T-helper 1 cell (primary cell): ENCODE data around the gene AGBL3.
"Not testable (repeated sequence)": the region's sequence is repeated elsewhere in the genome, so short reads cannot be mapped to it uniquely, and the experiment has no call there.

Experiments used
- DNase-seq, 5 donors: peaks; one replicate each; pipeline ENCODE4 v3.0.0-alpha.2; 2012 to 2020

AGBL3 gene

GRCh38 chr7:135078051-135078450, 91.7 kb downstream of the AGBL3 start:
- no peak for DNase-seq

DNA sequence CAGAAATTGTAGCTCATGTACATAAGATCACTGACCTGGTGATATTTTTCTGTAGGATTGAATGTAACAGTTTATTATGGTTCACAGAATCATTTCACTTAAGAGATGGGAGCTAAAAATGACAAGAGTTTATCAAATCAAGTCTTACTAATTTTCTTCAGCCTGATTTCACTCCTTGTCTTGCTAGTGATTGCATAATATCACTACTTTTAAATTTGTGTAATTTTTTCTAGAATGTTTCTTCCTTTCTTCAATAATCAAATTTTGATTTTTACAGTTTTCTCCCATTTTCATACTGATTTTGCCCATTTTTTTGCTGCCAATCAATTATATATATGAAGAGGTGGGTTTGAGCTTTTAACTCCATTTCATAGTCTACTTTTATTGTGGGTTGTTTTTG, 92.8 kb downstream of the AGBL3 start:
- no peak for DNase-seq

DNA sequence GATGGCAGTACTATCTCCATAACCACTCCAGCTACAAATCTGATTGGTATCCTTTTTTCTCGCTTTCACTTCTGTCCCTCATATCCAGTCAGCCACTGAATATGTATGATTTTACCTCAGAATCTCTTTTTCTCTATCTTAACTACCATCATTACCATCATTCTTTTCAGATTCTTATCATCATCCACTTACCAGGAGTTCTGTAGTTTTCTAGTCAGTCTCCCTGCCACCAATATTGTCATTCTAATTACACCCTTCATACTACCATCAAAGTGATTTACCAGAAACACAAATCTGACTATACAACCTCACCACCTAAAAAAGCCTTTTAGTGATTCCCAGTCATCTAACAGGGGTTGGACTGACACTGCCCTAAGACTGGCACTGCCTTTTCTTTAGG, 96.7 kb downstream of the AGBL3 start:
- no peak for DNase-seq

GRCh38 chr7:135088566-135088965, 102.3 kb downstream of the AGBL3 start:
- DNase-seq: no peak

DNA sequence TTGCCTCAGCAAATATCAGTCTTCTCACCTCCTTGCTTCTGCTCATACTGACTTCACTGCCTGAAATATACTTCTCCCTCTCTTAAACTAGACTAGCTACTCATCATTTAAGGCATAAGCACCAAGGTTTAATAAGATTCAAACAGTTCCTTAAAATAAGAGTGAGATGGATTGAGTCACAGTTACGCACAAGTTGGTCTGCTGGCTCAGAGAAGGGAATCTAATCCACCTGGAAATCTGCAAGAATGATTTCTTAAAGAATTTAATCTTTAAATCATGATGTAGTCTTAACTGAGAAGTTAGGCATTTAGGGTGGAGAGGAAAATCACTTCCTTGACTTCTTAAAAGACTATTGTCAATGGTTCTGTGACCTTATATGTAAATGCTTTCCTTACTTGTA, 105.4 kb downstream of the AGBL3 start:
- no peak for DNase-seq

- DNase-seq: no peak
Observed at GRCh38 chr7:135094472-135095237, 108.3 kb downstream of the AGBL3 start.

- DNase-seq: no peak
Observed at GRCh38 chr7:135095450-135095849, 109.1 kb downstream of the AGBL3 start.

GRCh38 chr7:135098391-135098790, 112.1 kb downstream of the AGBL3 start:
- DNase-seq: no peak

DNA sequence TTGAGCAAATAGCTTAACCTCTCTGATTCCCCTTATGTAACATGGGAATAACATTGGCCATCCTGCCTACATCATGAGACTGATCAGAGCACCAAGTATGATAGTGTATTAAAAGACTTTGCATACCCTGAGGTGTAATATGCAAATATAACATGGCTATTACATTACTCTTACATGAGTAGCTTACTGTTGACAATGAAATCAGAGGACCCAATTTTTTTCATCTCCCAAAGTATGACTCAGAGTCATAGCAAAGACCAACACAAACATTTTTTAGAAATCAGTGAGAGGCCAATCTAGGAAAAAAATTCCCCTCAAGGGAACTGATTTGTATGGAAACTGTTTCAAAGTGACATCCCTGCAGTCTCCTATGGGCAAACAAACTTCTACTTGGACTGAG, 114.5 kb downstream of the AGBL3 start:
- no peak for DNase-seq

GRCh38 chr7:135102372-135102771, 116.1 kb downstream of the AGBL3 start:
- peak in 1 of 5 donors; percentile 5 for DNase-seq

DNA sequence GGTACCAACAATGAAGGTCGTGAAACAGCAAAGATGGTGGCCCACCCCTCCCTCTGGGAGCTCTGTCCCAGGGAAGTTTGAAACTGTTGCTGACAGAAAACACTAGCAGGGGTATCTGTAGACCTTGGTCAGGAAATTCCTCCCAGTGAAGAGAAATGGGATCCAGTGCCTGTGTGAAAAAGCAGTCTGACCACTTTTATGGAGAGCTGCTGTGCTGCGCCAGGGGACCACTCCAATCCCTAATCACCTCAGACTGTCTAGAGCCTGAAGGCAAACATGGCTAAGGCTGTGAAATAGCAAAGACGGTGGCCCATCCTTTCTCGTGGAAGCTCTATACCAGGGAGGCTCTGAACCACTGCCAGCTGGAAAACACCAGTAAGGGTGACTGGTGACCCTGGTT, 123.3 kb downstream of the AGBL3 start:
- DNase-seq: no peak

- DNase-seq: no peak
Observed at GRCh38 chr7:135109976-135110375, 123.7 kb downstream of the AGBL3 start.

GRCh38 chr7:135111379-135111778, 125.1 kb downstream of the AGBL3 start:
- no peak for DNase-seq

DNA sequence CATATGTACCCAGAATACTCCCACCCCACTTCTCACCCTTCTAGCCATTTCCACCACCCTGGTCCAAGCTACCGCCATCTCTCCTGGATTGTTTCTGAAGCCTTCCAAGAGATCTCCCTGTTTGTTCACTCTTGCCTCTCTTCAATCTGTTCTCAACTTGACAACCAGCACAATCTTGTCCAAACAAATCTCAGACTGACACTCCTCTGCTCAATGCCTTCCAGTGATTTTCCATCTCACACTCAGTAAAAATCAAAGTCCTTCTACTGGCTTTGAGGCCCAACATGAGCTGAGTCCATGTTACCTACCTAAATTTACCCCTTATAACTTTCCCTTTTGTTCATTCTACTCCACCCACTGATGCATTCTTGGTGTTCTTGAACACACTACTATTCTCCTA, 128.3 kb downstream of the AGBL3 start:
- no peak for DNase-seq

- DNase-seq: no peak
Observed at GRCh38 chr7:135117096-135117495, 130.8 kb downstream of the AGBL3 start.

DNA sequence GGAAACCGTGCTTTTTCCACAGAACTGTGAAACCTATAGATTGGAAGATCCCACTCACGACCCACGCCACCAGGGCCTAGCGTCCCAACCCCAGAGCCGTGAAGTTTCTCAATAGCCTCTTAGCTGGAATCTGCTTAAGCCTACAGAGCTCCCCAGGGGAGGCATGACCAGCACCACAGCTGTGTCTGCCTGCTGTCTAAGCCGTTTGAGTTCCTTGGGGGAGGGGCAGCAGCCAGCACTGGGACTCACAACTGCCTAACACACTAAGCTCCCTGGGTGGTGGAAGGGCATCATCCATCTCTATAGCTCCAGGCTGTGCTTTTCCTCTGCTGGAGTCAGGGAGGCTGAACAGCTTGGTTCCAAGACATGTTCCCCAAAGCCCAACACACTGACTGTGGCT, 135.6 kb downstream of the AGBL3 start:
- DNase-seq: no peak

DNA sequence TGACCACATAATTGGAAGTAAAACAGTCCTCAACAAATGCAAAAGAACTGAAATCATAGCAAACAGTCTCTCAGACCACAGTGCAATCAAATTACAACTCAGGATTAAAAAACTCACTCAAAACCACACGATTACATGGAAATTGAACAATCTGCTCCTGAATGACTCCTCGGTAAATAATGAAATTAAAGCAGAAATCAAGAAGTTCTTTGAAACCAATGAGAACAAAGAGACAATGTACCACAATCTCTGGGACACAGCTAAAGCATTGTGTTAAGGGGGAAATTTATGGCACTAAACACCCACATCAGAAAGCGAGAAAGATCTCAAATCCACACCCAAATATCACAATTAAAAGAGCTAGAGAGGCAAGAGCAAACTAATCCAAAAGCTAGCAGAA, 138.3 kb downstream of the AGBL3 start:
- not testable (repeated sequence) for DNase-seq

- no peak for DNase-seq
Observed at GRCh38 chr7:135128931-135129330, 142.6 kb downstream of the AGBL3 start.

DNA sequence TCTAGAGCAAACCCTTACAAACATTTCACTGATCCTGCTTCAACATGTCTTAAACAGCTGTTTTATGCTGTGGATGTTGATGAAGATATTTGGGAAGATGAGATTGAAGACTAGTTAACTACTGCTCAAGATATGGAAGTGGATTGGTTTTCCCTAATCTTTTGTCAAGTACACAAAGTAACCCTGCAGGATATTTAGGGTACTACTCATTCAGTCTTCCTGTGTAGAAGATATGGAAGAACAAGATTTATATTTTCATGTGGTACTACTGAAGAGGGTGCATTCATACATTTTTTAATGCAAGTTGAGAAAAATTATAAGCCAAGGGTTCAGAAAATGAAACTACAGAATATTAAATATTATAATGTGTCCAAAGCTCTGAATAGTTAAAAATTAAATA, 143.3 kb downstream of the AGBL3 start:
- no peak for DNase-seq

DNA sequence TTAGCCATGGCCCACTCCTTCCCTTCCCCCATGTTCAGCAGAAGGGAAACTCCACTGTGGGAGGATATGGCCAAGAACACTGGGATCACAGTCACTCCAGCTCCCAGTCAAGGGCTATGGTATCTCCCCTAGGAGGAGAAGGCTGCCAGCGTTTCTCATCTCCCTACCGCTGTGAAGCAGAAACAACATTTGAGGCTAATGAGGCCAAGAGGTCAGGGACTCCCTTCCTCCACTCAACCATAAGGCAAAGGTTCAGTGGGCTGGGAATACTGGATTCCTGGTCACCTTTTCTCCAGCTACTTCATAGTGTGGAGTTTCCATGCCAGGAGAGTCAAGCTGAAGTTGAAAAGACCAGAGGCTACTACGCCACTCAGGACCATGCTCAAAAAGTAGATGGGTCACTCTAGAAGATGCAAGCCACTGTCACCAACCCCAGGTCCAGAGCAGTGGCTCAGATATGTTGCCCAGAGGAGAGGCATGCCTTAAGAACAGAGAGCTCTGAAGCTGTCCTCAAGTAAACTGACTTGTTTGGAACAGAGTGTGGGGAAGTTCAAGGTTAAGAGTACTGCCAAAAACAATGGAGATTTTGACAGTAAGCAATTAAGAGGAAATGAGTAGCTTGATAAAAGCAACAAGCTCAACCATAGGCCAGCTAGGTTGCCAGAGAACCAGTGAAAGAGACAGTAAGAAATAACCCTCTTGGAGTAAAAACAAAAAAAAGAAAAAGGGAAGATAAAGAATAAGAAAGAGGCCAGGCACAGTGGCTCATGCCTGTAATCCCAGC, 157.8 kb downstream of the AGBL3 start:
- no peak for DNase-seq

DNA sequence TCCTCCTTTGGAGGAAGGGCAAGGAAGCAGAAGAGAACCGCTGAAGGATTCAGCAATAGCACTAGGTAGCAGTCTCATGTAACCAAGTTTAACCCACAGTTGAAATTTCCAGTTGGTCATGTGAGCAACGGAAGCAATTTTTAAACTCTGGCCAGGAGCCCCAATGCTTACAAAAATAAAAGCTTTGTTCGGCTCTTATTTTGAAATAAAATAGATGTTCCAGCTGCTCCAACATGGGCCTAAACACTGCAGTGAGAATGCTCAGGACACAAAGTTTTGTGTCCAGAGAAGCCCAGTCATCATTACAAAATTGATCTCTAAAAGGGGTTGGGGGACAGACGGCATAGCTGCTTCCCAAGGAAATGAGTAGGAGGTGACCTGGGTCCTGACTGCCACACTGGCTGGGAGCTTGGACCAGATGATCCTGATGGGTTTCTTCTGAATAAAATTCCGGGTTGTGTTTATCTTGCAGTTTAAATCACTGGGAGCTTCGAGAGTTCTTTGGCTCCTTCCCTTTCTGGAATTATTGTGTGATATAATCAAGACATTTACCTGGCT, 161.1 kb downstream of the AGBL3 start:
- peak in 1 of 5 donors; percentile 56 for DNase-seq

DNA sequence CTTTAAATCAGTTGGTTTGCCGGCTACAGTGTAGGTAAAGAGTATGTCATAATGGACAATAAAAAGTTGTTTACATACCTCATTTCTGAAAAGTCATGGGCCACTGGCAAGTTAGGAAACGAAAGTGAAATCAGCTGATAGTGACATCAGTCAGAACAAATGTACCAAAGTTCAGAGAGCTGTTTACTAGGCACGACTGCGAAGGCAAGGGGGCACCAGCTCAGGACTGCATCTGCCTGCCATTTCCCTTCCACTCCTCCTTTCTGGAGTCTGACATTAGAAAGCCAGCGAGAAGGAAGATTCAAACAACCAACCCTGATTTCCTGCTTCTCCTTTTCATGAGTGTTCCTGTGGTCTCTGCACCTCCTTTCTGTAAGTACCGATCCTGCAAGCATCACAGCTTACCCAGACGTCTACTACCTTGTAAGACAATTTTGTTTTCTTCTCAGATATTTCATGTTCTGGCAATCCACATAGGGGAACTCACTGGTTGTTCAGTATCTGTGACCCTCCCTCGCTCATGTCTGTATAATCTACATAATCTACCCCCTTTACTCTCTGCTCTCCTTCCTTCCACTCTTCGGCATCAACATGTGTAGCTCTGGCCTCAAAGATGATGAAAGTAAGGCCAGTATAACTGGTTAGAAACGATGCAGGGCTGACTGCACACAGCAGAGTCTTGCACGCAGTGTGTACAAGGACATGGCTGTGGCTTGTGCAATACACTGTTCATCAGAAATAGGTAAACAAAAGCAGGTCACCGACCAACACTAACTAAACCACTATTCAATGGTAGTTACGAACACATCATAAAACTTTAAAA, 161.8 kb downstream of the AGBL3 start, which contains the start of gene TMEM140:
Gene TMEM140 (plus strand): TSS at position 174 of the 823 bp plus-strand sequence. CDS start 16,370 bp downstream, outside the sequence.
- peak in 3 of 5 donors; percentile 33 to 88 (median 55) for DNase-seq
